Natural killer cell (primary cell): Measurements from ENCODE around the gene PIGQ. TPM values are rescaled to one million over a fixed set of nuclear protein-coding genes. Genes with fewer than 3 reads are reported as not detected.
"Not testable (repeated sequence)": the region's sequence is repeated elsewhere in the genome, so short reads cannot be mapped to it uniquely, and the experiment has no call there.

Experiments
- ATAC-seq, 3 donors: fragments of 150-1000 bp in 2 of 3; fragments of 200-7000 bp in 1 of 3; cut with Tn5 transposase; 1 replicate in 1 of 3; 2 replicates in 2 of 3; pipeline ENCODE4 v1.10.0; 2021; ENCODE audit warnings: mild to moderate bottlenecking in 2 of 3, moderate library complexity in 2 of 3
- DNase-seq, 2 donors: peaks; one replicate each; pipeline versions ENCODE4 v3.0.0 to v3.0.0-alpha.2; 2013 to 2021; ENCODE audit warnings: mixed read lengths in 1 of 2
- H3K27ac ChIP-seq: one replicate; pipeline ENCODE4 v1.5.1; 2013; ENCODE audit warnings: mild to moderate bottlenecking, low read length
- H3K27me3 ChIP-seq: one replicate; pipeline ENCODE4 v1.6.1; 2013; ENCODE audit warnings: low read length; ENCODE audit not compliant: control insufficient read depth, insufficient read depth
- H3K36me3 ChIP-seq: one replicate; pipeline ENCODE4 v1.6.1; 2013; ENCODE audit warnings: low read length; ENCODE audit not compliant: control insufficient read depth, insufficient read depth
- H3K4me1 ChIP-seq: one replicate; pipeline ENCODE4 v1.6.1; 2013; ENCODE audit warnings: low read length; ENCODE audit not compliant: control insufficient read depth, insufficient read depth
- H3K4me3 ChIP-seq: one replicate; pipeline ENCODE4 v1.5.1; 2013; ENCODE audit warnings: low read length
- H3K9me3 ChIP-seq: one replicate; pipeline ENCODE4 v1.6.1; 2013; ENCODE audit warnings: low read length; ENCODE audit not compliant: control insufficient read depth, insufficient read depth
- H3K27ac Mint-ChIP-seq, 2 donors: one replicate each; pipeline ENCODE4 v1.8.0; 2022; ENCODE audit warnings: mild to moderate bottlenecking in 2 of 2, mixed read lengths in 2 of 2, moderate library complexity in 1 of 2
- H3K27me3 Mint-ChIP-seq, 2 donors: one replicate each; pipeline ENCODE4 v1.8.0; 2022; ENCODE audit warnings: low read depth in 2 of 2, mixed read lengths in 2 of 2
- H3K36me3 Mint-ChIP-seq: one replicate; pipeline ENCODE4 v1.8.0; 2022; ENCODE audit warnings: mixed read lengths
- H3K4me1 Mint-ChIP-seq, 2 donors: one replicate each; pipeline ENCODE4 v1.8.0; 2022; ENCODE audit warnings: mixed read lengths in 2 of 2
- H3K4me3 Mint-ChIP-seq: one replicate; pipeline ENCODE4 v1.8.0; 2022; ENCODE audit warnings: mild to moderate bottlenecking, moderate library complexity, mixed read lengths
- H3K9me3 Mint-ChIP-seq, 2 donors: one replicate each; pipeline ENCODE4 v1.8.0; 2022; ENCODE audit warnings: mixed read lengths in 2 of 2
- WGBS: methylation state at CpG from one replicate; pipeline ENCODE4 v1.1.7; 2013; ENCODE audit warnings: missing lambda C conversion rate; ENCODE audit not compliant: insufficient coverage; 5-methylcytosine and 5-hydroxymethylcytosine counted together
- intact Hi-C: fragments of 100-400 bp; cut with micrococcal nuclease; formaldehyde crosslinking; loops from one replicate; pipeline ENCODE4 v1.14.2; 2022
- total RNA-seq, 4 donors: library from RNA; stranded (reverse); fragments of 120-200 nt in 1 of 4; gene quantifications; one replicate each; pipeline versions ENCODE4 v1.2.3 to v1.2.4, GENCODE V29; 2013 to 2022
- TF ChIP-seq, protein P1 (sequence below): fragments of 200-600 bp; IDR thresholded peaks from one replicate; pipeline ENCODE4 v1.8.0; 2022; ENCODE audit warnings: antibody characterized with exemption

PIGQ gene
- total RNA-seq, 3 donors from 2014 or later (not counting 1 experiment from before 2014, with no cell fraction given): 27.6 to 40.5 (median 37.0) TPM

DNA sequence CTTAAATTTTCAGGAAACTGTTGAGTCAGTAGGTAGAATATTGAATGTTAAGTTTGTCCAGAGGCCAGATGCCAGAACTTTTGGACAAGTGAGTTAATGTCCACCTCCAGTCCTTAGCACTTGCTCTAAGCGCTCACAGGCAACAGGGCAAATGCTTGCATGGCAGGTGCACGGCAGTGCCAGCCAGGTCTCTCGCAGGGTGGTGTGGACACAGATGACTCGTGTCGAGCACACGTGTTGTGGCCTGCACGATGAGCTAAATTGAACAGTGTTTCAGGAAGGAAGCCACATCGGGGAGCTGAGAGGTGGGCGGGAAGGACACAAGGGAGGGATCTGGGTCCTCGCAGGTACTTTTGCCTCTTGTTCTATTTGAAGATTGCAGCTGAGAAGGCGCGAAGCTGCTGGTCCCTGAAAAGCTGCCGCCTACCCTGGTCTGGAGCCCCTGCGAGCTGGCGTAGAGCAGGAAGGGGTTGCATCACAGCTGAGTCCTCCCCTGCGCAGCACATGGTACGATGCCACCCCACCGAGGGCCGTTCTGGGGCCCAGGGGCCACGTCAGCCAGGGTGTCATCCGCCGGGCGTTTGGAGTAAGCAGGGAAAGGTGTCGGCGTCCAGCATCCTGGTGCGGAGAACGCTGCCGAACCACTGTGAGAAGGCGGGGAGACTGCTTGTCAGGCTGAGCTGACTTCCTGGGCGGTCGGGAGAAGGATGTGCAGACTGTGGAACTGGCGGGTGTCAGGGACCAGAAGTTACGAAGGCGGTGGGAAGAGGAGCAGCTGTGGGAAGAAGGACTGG lies 26.4 kb downstream of the PIGQ start:
- Mint-ChIP-seq H3K4me1 (peaks cover 9 to 37% of the 10 kb centered on the region in 2 donors), H3K9me3 (no peaks in the 10 kb centered on the region), H3K36me3 (no peaks in the 10 kb centered on the region), H3K27ac (no peak overlapping the region), H3K4me3 (no peak overlapping the region), H3K27me3 (no peaks in the 10 kb centered on the region)
- Histone ChIP-seq H3K4me1 (peaks cover 23% of the 10 kb centered on the region), H3K27me3 (no peaks in the 10 kb centered on the region), H3K9me3 (no peaks in the 10 kb centered on the region), H3K4me3 (no peak overlapping the region), H3K27ac (no peak overlapping the region), H3K36me3 (no peaks in the 10 kb centered on the region)
- 91% methylated on average over 34 of the region's 34 CpGs for WGBS
- TF ChIP-seq, protein P1, sequence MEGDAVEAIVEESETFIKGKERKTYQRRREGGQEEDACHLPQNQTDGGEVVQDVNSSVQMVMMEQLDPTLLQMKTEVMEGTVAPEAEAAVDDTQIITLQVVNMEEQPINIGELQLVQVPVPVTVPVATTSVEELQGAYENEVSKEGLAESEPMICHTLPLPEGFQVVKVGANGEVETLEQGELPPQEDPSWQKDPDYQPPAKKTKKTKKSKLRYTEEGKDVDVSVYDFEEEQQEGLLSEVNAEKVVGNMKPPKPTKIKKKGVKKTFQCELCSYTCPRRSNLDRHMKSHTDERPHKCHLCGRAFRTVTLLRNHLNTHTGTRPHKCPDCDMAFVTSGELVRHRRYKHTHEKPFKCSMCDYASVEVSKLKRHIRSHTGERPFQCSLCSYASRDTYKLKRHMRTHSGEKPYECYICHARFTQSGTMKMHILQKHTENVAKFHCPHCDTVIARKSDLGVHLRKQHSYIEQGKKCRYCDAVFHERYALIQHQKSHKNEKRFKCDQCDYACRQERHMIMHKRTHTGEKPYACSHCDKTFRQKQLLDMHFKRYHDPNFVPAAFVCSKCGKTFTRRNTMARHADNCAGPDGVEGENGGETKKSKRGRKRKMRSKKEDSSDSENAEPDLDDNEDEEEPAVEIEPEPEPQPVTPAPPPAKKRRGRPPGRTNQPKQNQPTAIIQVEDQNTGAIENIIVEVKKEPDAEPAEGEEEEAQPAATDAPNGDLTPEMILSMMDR: no peak
- intact Hi-C loops: no loop called here
- ATAC-seq (no peak), DNase-seq (no peak)

DNA sequence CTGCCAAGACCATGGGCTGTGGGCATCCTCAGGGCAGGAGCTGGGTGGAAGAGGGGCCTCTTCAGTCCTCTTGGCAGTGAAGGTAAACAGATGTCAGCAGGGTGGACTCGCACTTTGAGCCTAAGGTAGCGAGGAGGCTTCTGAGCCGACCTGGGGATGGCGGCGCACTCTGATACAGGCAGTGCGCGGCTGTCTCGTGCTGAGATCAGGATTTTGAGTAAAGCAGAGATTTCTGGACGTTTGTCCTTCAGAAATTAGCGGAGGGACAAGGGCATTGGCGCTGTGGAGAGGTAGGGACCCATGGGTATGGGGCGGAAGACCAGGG lies 26.9 kb downstream of the PIGQ start:
- Mint-ChIP-seq H3K36me3 (no peaks in the 10 kb centered on the region), H3K9me3 (no peaks in the 10 kb centered on the region), H3K27me3 (no peaks in the 10 kb centered on the region), H3K27ac (no peak overlapping the region), H3K4me1 (peaks cover 6 to 32% of the 10 kb centered on the region in 2 donors), H3K4me3 (no peak overlapping the region)
- no peak for ATAC-seq
- H3K4me3 ChIP-seq: no peak overlapping the region
- H3K4me1 ChIP-seq: peaks cover 20% of the 10 kb centered on the region
- no peak overlapping the region for H3K27ac ChIP-seq
- no peaks in the 10 kb centered on the region for H3K36me3 ChIP-seq
- TF ChIP-seq, protein P1: no peak
- H3K9me3 ChIP-seq: no peaks in the 10 kb centered on the region
- intact Hi-C loops: no loop called here
- H3K27me3 ChIP-seq: no peaks in the 10 kb centered on the region
- WGBS: 97% methylated on average over 12 of the region's 12 CpGs
- DNase-seq: no peak

DNA sequence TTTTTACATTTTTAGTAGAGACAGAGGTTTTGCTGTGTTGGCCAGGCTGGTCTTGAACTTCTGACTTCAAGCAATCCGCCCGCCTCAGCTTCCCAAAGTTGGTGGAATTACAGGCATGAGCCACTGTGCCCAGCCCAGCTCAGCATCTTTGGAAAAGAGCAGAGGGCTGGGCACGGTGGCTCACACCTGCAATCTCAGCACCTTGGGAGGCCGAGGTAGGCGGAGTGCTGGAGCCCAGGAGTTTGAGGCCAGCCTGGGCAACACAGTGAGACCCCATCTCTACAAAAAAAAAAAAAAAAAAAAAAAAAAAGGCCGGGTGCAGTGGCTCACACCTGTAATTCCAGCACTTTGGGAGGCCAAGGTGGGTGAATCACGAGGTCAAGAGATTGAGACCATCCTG lies 27.9 kb downstream of the PIGQ start:
- DNase-seq, H3K36me3 ChIP-seq, H3K27ac Mint-ChIP-seq, H3K36me3 Mint-ChIP-seq, H3K9me3 Mint-ChIP-seq, H3K27me3 ChIP-seq, intact Hi-C loops, H3K9me3 ChIP-seq, H3K4me3 ChIP-seq, ATAC-seq, H3K27me3 Mint-ChIP-seq, H3K4me3 Mint-ChIP-seq, H3K27ac ChIP-seq: not testable (repeated sequence)
- H3K4me1 ChIP-seq: peaks cover 11% of the 10 kb centered on the region
- WGBS: 94% methylated on average over 7 of the region's 7 CpGs
- peaks cover 8 to 28% of the 10 kb centered on the region in 2 donors for H3K4me1 Mint-ChIP-seq

DNA sequence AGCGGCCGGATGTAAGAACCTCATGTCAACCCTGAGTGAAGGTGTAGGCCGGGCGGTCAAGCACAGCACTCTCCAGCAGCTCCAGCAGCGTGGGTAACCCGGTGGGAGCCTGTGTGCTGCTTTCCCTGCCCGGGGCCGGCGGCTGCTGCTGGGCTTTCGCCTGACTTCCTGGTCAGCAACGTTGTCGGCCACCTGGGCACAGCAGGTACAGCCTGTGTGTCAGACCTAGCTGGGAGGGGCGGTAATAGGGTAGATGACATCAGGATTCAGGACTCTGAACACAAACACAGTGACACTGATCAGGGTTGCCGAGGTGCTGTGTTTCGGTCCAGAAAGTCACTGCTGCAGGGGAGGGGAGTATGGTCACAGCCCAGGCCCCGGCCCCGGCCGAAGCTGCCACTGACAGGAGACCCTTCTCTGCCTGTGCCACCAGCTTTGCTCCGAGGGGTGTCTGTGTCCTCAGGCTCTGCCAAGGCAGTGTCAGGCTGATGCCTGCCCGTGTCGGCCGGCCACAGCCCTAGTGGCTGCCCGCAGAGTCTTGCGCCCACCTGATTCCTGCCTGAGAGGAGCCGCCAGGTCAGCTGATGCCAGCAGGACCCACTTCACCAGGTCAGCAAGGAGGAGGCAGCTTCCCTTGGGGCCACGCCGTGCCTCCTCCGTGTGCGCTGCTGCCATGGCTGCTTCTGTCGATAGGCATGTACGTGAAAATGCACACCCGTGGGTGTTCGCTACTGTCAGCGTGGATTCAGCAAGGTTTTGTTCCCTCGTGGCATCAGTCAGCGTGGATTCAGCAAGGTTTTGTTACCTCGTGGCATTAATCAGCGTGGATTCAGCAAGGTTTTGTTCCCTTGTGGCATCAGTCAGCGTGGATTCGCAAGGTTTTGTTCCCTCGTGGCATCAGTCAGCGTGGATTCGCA lies 29.3 kb downstream of the PIGQ start:
- no peaks in the 10 kb centered on the region for H3K9me3 ChIP-seq
- H3K4me1 ChIP-seq: peaks cover 3% of the 10 kb centered on the region
- intact Hi-C loops: no loop called here
- no peaks in the 10 kb centered on the region for H3K36me3 Mint-ChIP-seq
- ATAC-seq: no peak
- H3K27ac ChIP-seq: no peak overlapping the region
- DNase-seq: no peak
- no peaks in the 10 kb centered on the region for H3K27me3 Mint-ChIP-seq
- H3K4me1 Mint-ChIP-seq: peaks cover 14 to 30% of the 10 kb centered on the region in 2 donors
- WGBS: 99% methylated on average over 38 of the region's 43 CpGs
- H3K4me3 Mint-ChIP-seq: no peak overlapping the region
- H3K36me3 ChIP-seq: no peaks in the 10 kb centered on the region
- no peak overlapping the region for H3K4me3 ChIP-seq
- TF ChIP-seq, protein P1: no peak
- H3K9me3 Mint-ChIP-seq: no peaks in the 10 kb centered on the region
- H3K27ac Mint-ChIP-seq: no peak overlapping the region
- no peaks in the 10 kb centered on the region for H3K27me3 ChIP-seq
